ENCODE results near the gene KXD1. TPM values are rescaled to one million over a fixed set of nuclear protein-coding genes. Genes with fewer than 3 reads are reported as not detected.

KXD1 gene
- total and polyA plus RNA-seq, 8 donors = 30.8 to 513 (median 77.8) TPM

- H3K9me3 ChIP-seq = no peaks in the 10 kb centered on the region
- intact Hi-C loops (cut with DNase I; ENCODE audit: low total_unique reads) = loop anchor here (10.0 kb wide), 1 partner anchor 97 kb away; no protein-coding TSS in a partner anchor
- 62 to 70% (median 66%) methylated on average over 14 of the region's 14 CpGs for WGBS, 5 donors
- peaks cover 12 to 32% (median 17%) of the 10 kb centered on the region in 4 donors for H3K4me1 ChIP-seq
- peaks cover 34 to 62% (median 55%) of the 10 kb centered on the region in 4 donors for H3K36me3 ChIP-seq
- TF ChIP-seq, protein P1, sequence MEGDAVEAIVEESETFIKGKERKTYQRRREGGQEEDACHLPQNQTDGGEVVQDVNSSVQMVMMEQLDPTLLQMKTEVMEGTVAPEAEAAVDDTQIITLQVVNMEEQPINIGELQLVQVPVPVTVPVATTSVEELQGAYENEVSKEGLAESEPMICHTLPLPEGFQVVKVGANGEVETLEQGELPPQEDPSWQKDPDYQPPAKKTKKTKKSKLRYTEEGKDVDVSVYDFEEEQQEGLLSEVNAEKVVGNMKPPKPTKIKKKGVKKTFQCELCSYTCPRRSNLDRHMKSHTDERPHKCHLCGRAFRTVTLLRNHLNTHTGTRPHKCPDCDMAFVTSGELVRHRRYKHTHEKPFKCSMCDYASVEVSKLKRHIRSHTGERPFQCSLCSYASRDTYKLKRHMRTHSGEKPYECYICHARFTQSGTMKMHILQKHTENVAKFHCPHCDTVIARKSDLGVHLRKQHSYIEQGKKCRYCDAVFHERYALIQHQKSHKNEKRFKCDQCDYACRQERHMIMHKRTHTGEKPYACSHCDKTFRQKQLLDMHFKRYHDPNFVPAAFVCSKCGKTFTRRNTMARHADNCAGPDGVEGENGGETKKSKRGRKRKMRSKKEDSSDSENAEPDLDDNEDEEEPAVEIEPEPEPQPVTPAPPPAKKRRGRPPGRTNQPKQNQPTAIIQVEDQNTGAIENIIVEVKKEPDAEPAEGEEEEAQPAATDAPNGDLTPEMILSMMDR (IDR thresholded peaks at IDR 0.05) = no peak
- TF ChIP-seq POLR2AphosphoS5 (IDR thresholded peaks at IDR 0.05) = no peak
- TF ChIP-seq EP300 (IDR thresholded peaks at IDR 0.05) = no peak
- TF ChIP-seq POLR2A (IDR thresholded peaks at IDR 0.05) = no peak
- peak overlapping the region; percentile 36 to 81 (median 63) for H3K27ac ChIP-seq
- no peak overlapping the region for H3K4me3 ChIP-seq
- DNase-seq = no peak
- no peaks in the 10 kb centered on the region for H3K27me3 ChIP-seq
These were observed 4.4 kb downstream of the KXD1 start for GRCh38 chr19:18562086-18562485.

DNA sequence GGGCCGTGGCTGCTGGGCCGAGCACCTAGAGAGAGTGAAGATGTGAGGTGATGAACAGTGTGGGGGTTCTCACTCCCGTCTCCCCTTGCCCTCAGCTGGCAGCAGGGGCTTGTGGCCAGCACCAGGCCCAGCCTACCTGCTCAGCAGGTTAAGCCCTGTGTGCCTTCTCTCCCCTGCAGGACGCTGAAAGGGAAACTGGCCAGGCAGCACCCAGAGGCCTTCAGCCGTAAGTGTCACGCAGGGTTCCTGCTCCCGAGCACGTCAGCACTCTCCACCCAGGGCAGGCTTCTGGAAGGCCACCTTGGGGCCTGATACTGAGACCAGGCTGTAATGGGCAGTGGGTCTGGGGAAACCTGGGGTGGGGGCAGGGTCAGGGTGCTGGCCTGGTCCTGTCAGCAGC, 9.3 kb downstream of the KXD1 start:
- H3K36me3 ChIP-seq = peaks cover 54 to 78% (median 77%) of the 10 kb centered on the region in 4 donors
- intact Hi-C loops (cut with DNase I; ENCODE audit: low total_unique reads) = loop anchor here (10.0 kb wide), 1 partner anchor 102 kb away; no protein-coding TSS in a partner anchor
- peaks cover 0 to 8% (median 7%) of the 10 kb centered on the region in 4 donors for H3K4me1 ChIP-seq
- WGBS, 5 donors = 88 to 100% (median 94%) methylated on average over 4 to 8 of the region's 8 CpGs
- TF ChIP-seq, protein P1 (IDR thresholded peaks at IDR 0.05) = no peak
- TF ChIP-seq POLR2AphosphoS5 (IDR thresholded peaks at IDR 0.05) (no peak), POLR2A (IDR thresholded peaks at IDR 0.05) (no peak), EP300 (IDR thresholded peaks at IDR 0.05) (no peak)
- DNase-seq = no peak
- no peak overlapping the region for H3K27ac ChIP-seq
- no peaks in the 10 kb centered on the region for H3K9me3 ChIP-seq
- H3K4me3 ChIP-seq = no peak overlapping the region
- H3K27me3 ChIP-seq = no peaks in the 10 kb centered on the region

GRCh38 chr19:18568367-18568766, 10.7 kb downstream of the KXD1 start:
- TF ChIP-seq, protein P1 (IDR thresholded peaks at IDR 0.05) = no peak
- TF ChIP-seq POLR2AphosphoS5 (IDR thresholded peaks at IDR 0.05) (no peak), EP300 (IDR thresholded peaks at IDR 0.05) (no peak), POLR2A (IDR thresholded peaks at IDR 0.05) (no peak)
- H3K4me1 ChIP-seq = peaks cover 12 to 21% (median 20%) of the 10 kb centered on the region in 4 donors
- no peak overlapping the region for H3K4me3 ChIP-seq
- no peak for DNase-seq
- no peaks in the 10 kb centered on the region for H3K9me3 ChIP-seq
- WGBS, 5 donors = 92 to 100% (median 94%) methylated on average over 6 to 15 of the region's 15 CpGs
- intact Hi-C loops (cut with DNase I; ENCODE audit: low total_unique reads) = loop anchor here (10.0 kb wide), 1 partner anchor 104 kb away; no protein-coding TSS in a partner anchor
- peaks cover 51 to 71% (median 67%) of the 10 kb centered on the region in 4 donors for H3K36me3 ChIP-seq
- H3K27me3 ChIP-seq = no peaks in the 10 kb centered on the region
- no peak overlapping the region for H3K27ac ChIP-seq

DNA sequence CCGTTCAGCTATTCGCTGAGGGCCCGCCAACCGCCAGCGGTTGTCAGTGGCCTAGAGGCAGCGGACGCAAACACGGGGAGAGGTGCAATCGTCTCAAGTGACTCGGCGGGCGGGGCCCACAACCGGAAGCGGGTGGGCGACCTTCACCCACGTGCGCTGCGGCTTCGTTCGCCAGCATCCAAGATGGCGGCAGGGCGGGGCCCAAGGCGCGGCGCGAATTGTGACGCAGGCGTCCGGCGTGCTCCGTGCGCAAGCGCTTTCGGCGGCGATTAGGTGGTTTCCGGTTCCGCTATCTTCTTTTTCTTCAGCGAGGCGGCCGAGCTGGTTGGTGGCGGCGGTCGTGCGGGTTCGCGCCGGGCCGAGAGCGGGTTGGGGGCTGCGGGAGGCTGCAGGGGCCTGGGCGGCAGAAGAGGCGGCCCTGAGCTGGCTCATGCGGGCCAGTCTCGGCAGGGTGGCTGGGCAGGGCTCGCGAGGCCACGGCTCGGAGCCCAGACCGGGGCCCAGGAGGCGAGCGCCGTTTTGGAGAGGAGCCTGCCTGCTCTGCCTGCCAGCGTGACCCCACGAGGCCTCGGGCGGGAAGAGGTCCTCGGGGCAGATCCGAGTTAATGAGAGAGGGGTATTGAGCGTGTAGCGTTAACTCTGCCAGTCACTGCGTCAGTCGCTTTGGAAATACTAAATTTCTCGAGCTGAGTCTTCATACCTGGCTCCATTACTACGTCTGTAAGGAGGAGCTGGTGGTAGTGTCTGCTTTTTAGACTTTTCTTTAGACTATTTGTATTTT, 14.1 kb downstream of the KXD1 start, which contains the start of gene UBA52:
TSS of gene UBA52 (plus strand) at position 294 of the 781 bp plus-strand sequence. CDS start 1,444 bp downstream, outside the sequence.
- peaks cover 15 to 31% (median 26%) of the 10 kb centered on the region in 4 donors for H3K4me1 ChIP-seq
- TF ChIP-seq POLR2AphosphoS5 (IDR thresholded peaks at IDR 0.05) (peak; percentile 87 to 98 (median 95)), POLR2A (IDR thresholded peaks at IDR 0.05) (peak in 2 of 4 donors; percentile 50 to 67)
- TF ChIP-seq, protein P1 (IDR thresholded peaks at IDR 0.05) = no peak
- peak; percentile 99 to 100 for DNase-seq
- peak within 1 kb of the TSS; percentile 77 to 94 (median 86) for H3K4me3 ChIP-seq
- 0 to 1% (median 0%) methylated on average over 32 to 75 of the region's 75 CpGs for WGBS, 5 donors
- peaks cover 58 to 71% (median 67%) of the 10 kb centered on the region in 4 donors for H3K36me3 ChIP-seq
- peak within 1 kb of the TSS; percentile 91 to 98 (median 93) for H3K27ac ChIP-seq
- no peaks in the 10 kb centered on the region for H3K9me3 ChIP-seq
- no peaks in the 10 kb centered on the region for H3K27me3 ChIP-seq
- intact Hi-C loops (cut with DNase I; ENCODE audit: low total_unique reads) = no loop called here
